ENCODE measurements around the gene FKBP5. TPM values are rescaled to one million over a fixed set of nuclear protein-coding genes. Genes with fewer than 3 reads are reported as not detected.

FKBP5 gene
- total and polyA plus RNA-seq, 2 of the 4 experiments (the other 2 are of a cell fraction) = 6.8 to 7.0 TPM

DNA sequence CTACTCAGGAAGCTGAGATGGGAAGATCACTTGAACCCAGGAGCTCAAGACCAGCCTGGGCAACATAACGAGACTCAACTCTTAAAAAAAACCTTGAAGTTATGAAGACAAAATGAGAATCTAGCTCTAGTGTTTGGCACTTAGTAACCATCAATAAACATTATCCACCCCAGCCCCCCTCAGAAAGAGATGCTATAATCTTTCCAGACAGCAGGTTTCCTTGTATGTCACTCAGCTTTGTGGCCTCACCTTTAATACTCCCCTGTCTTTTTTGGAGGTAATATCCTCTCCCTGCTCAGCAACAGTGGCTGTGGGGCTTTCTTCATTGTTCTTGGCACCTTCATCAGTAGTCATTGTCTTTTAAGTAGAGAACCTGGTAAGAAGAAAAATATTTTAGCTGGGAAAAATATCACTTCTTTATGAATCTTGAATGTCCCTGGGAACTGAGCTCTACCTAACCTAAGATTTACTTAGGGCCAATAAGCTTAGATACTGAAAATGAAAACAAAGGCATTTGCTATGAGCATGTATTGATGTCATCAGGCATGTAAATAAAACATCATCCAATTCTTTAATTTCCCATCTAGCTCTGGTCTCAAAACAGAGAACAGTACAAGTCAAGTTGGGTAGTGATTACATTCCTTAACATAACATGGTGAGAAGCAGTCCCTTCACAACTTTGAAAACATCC is 46.1 kb downstream of the FKBP5 start:
- no TSS peak for BruUV-seq (replicated peaks)

More for the DNA sequence above, 46.1 kb downstream of the FKBP5 start:
- no peak overlapping the region for H3K14ac ChIP-seq (replicated peaks; ENCODE audit: low read depth, low read length)
- H3K27me3 ChIP-seq (ENCODE audit: control insufficient read depth, insufficient read depth, low read length) = no peaks in the 10 kb centered on the region
- H2AFZ ChIP-seq (replicated peaks; ENCODE audit: low read length, poor library complexity) = no peak overlapping the region
- no peak overlapping the region for H3K9ac ChIP-seq (ENCODE audit: low read depth, low read length)
- no peak overlapping the region for H2BK15ac ChIP-seq (ENCODE audit: low read depth, low read length)
- intact Hi-C loops (cut with micrococcal nuclease) (no loop called here), in situ Hi-C loops (cut with MboI; ENCODE audit: low sequenced_read_pairs) (no loop called here), dilution Hi-C loops (cut with HindIII; ENCODE audit: low sequenced_read_pairs, unreplicated experiment) (no loop called here)
- no peak overlapping the region for H3K4me3 ChIP-seq (ENCODE audit: insufficient read depth, low read depth, low read length)
- H4K20me1 ChIP-seq (ENCODE audit: insufficient read depth, low read length) = no peaks in the 10 kb centered on the region
- no peak overlapping the region for H3K18ac ChIP-seq (ENCODE audit: low read depth, low read length)
- H3K79me1 ChIP-seq (ENCODE audit: low read depth in 1 of 2, low read length in 2 of 2) = no peaks in the 10 kb centered on the region; a peak in 1 of 4 replicates
- H3K36me3 ChIP-seq (ENCODE audit: control insufficient read depth, insufficient read depth, low read length) = no peaks in the 10 kb centered on the region; the same call in 1 of the 2 replicates
- H3K27ac ChIP-seq (ENCODE audit: insufficient read depth, low read length) = no peak overlapping the region
- no peak overlapping the region for H2BK120ac ChIP-seq (ENCODE audit: low read depth, low read length)
- H2BK5ac ChIP-seq (ENCODE audit: low read depth, low read length, poor library complexity, severe bottlenecking) = no peak overlapping the region
- no peak overlapping the region for H2AK5ac ChIP-seq (ENCODE audit: low read depth, low read length)
- H2BK20ac ChIP-seq (ENCODE audit: low read depth, low read length) = no peak overlapping the region
- H3K4ac ChIP-seq (ENCODE audit: low read depth, low read length) = no peak overlapping the region
- peaks cover 2% of the 10 kb centered on the region; the same call in 1 of the 2 replicates for H3K4me1 ChIP-seq (ENCODE audit: control insufficient read depth, insufficient read depth, low read length)
- no peak overlapping the region for H2AK9ac ChIP-seq (replicated peaks; ENCODE audit: low read depth, low read length, poor library complexity)
- WGBS, 2 experiments (ENCODE audit: extremely low coverage in 2 of 2, insufficient read length in 1 of 2) = no CpG with 5 or more reads among the region's 1 CpG
- H3K4me2 ChIP-seq (ENCODE audit: low read depth, low read length) = no peak overlapping the region
- no peak overlapping the region for H3K23ac ChIP-seq (ENCODE audit: low read depth, low read length)
- H3K9me1 ChIP-seq (ENCODE audit: insufficient read depth, low read length) = peaks cover 2% of the 10 kb centered on the region
- no peak for TF ChIP-seq MAZ (IDR thresholded peaks at IDR 0.05; ENCODE audit: borderline replicate concordance, low read depth, low read length)
- TF ChIP-seq RFX5 (IDR thresholded peaks at IDR 0.05; ENCODE audit: low read depth, low read length) = no peak
- TF ChIP-seq SMC3 (IDR thresholded peaks at IDR 0.05; ENCODE audit: low read depth, low read length) = no peak
- no peak for TF ChIP-seq RCOR1 (IDR thresholded peaks at IDR 0.05; ENCODE audit: insufficient replicate concordance, low read length)
- no peak for TF ChIP-seq CHD1 (IDR thresholded peaks at IDR 0.05; ENCODE audit: low read depth, low read length)
- no peak for TF ChIP-seq POLR2A (IDR thresholded peaks at IDR 0.05; ENCODE audit: low read depth, low read length)
- TF ChIP-seq NFE2L2 (IDR thresholded peaks at IDR 0.05; ENCODE audit: low read depth, low read length) = no peak
- ChIA-PET CTCF (interaction anchor here (1.3 kb wide), 1 partner anchor 94 kb away, joined by 4 read pairs; the partner anchor contains the start of gene ARMC12), POLR2A (ENCODE audit: unreplicated experiment) (no interaction called here)
- no peak for ATAC-seq (ENCODE audit: low read depth)
- DNase-seq = peak; percentile 26
- H4K5ac ChIP-seq (ENCODE audit: low read depth, low read length) = no peak overlapping the region
- H3K9me3 ChIP-seq (ENCODE audit: control insufficient read depth, insufficient read depth, low read length) = no peaks in the 10 kb centered on the region
- no peak overlapping the region for H4K8ac ChIP-seq (ENCODE audit: low read depth in 2 of 2, low read length in 2 of 2)
- H4K91ac ChIP-seq (ENCODE audit: insufficient read depth, low read depth, low read length) = no peak overlapping the region
- H3K56ac ChIP-seq (ENCODE audit: extremely low read depth, insufficient read depth, low read length) = no peak overlapping the region
